GM21717 (cell line): Measurements from ENCODE around the gene VOPP1.
"Not testable (repeated sequence)": the region's sequence is repeated elsewhere in the genome, so short reads cannot be mapped to it uniquely, and the experiment has no call there.

Experiments
- ATAC-seq: cut with Tn5 transposase; IDR thresholded peaks from one replicate; pipeline ENCODE4 v1.9.1; 2021; ENCODE audit warnings: mild to moderate bottlenecking, moderate library complexity; ENCODE audit not compliant: unreplicated experiment

VOPP1 gene

GRCh38 chr7:55572378-55573233, at the start of gene VOPP1:
Gene VOPP1 (minus strand): TSS chr7:55572502. CDS start chr7:55572324, 178 bp downstream.
- ATAC-seq: peak; percentile 45

DNA sequence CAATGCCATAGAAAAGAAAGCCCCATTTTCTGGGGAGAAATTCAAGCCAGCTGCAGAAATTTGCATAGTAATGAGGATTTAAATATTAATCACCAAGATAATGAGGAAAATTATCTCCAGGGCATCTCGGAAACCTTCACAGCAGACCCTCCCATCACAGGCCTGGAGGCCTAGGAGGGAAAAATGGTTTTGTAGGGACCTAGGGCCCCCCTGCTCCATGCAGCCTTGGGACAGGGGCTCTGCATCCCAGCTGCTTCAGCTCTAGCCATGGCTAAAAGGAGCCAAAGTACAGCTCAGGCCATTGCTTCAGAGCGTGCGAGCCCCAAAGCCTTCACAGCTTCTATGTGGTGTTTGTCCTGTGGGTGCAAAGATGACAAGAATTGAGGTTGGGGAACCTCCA, 46.6 kb upstream of the VOPP1 start:
- ATAC-seq: no peak

GRCh38 chr7:55614365-55615064, 42.2 kb upstream of the VOPP1 start:
- not testable (repeated sequence) for ATAC-seq

- not testable (repeated sequence) for ATAC-seq
Observed at GRCh38 chr7:55609726-55610125, 37.4 kb upstream of the VOPP1 start.

- not testable (repeated sequence) for ATAC-seq
Observed at GRCh38 chr7:55605661-55606060, 33.4 kb upstream of the VOPP1 start.

DNA sequence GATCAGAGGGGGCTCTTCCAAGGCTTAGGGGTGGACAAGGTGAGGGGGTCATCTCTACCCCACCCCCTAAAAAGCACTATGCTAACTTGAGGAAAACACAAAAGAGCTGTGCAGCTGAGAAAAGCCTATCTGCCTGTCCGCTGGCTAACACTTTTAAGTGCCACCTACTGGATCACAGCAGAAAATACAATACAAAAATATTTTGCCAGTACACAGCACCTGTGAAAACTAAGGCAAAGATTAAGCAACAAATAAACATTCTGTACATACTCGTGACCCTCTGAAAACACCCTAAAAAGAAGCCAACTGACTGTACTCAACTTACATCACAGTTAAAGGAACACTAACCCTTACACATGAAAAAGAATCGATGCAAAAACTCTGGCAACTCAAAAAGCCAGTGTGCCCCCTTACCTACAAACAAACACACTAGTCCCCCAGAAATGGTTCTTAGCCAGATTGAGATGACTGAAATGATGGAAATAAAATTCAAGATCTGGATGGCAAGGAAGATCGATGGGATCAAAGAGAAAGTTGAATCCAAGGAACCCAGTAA, 25.7 kb upstream of the VOPP1 start:
- peak; percentile 60 for ATAC-seq

GRCh38 chr7:55597214-55597739, 25.0 kb upstream of the VOPP1 start:
- ATAC-seq: not testable (repeated sequence)

GRCh38 chr7:55595511-55595910, 23.2 kb upstream of the VOPP1 start:
- no peak for ATAC-seq

- ATAC-seq: no peak
Observed at GRCh38 chr7:55594870-55595269, 22.6 kb upstream of the VOPP1 start.

GRCh38 chr7:55594414-55594813, 22.1 kb upstream of the VOPP1 start:
- ATAC-seq: no peak

DNA sequence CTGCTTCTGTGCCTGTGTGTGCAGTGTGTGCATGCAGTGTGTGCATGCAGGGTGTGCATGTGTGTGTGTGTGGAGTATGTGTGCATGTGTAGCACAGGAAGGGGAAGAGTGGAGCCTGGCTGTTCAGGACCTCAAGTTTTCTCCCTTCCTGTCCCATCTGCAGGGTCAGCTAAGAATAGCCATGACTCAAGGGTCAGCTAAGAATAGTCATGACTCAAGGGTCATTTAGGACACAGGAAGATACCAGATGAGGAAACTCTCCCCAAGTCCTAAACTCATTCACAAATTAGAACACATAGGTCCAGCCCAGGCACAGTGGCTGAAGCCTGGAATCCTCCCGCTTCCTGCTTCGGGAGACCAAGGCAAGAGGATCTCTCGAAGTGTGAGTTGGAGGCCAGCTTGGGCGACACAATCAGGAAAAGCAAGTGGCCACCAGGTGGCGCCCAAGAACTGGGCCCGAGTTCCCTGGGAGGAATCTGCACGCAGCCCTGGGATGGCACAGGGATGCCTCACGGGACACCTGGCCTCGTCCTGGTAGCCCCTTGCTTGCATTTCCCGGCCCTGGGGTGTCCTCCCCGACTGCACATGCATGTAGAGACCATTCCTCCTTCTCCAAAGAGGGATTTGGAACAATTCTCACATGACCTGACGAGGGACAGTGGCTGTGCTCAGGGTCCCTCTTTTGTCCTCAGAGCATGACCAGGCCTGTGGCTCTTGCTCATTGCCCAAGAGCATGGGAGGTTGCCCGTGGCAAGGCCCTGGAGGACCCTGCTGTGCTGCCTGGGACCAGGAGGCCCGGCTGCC, 21.4 kb upstream of the VOPP1 start:
- ATAC-seq: no peak

DNA sequence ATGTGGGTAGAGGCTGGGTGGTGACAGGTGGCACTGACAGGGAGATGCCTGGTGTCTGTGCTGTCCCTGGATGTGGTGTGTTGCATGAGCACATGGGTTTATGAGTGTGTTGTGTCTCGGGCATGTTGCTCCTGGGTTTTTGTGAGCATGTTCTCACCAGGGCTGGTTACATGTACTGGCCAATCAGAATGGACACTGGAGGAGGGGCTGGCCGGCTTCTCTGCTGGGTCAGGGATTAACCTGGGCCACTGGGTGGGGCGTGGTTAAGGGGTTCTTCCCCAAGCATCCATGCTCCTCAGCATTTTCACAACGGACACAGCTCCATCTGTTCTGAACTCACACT, 20.8 kb upstream of the VOPP1 start:
- no peak for ATAC-seq

GRCh38 chr7:55592492-55592891, 20.2 kb upstream of the VOPP1 start:
- ATAC-seq: no peak

DNA sequence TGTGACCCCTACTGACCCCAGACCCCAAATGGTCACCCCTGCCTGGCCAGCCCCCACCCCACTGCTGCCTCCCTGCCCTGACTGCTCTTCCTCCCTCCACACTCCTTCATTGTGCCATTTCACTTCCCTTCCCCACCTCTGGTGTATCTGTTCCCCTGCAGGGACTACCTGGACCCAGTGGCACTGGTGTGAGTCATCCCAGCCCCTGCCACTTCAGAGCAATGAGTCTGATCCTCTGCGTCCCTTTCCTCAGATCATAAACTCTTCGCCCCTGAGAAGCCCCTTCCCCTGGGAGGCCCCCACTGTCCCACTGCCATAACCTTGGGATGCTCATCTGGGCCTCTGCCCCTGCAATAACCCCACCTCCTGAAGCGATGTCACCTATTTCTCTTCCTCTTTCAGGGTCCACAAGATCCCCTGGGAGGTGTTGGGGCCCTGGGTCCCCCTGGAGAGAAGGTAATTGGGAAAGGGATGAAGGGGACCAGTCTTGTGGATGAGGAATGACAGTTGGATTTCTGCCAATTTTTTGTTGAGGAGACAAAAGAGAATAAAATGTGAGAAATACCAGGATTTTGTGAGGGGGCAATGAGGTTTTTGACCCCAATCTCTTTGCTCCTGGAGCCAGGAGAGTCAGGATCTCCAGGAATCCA, 19.1 kb upstream of the VOPP1 start:
- ATAC-seq: no peak

- ATAC-seq: no peak
Observed at GRCh38 chr7:55590517-55591281, 18.4 kb upstream of the VOPP1 start.

DNA sequence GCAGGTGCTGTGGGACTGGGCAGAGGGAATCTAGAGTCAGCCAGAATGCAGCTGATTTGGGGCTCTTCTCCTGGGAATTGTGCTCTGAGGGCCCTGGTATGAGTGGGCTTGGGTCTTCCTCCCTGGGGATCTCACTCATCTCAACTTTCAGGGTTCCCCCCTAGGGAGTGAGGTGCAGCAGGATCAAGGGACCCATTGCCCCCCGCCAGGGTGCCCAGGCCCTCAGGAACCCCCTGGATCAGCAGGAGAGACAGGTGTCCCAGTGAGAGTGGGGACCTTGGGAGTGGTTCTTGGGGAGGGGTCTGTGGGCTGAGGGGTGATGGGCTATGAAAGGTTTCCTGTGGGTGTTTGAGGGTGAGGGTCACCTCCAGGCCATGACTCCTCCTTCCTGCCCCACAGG, 17.6 kb upstream of the VOPP1 start:
- ATAC-seq: no peak

DNA sequence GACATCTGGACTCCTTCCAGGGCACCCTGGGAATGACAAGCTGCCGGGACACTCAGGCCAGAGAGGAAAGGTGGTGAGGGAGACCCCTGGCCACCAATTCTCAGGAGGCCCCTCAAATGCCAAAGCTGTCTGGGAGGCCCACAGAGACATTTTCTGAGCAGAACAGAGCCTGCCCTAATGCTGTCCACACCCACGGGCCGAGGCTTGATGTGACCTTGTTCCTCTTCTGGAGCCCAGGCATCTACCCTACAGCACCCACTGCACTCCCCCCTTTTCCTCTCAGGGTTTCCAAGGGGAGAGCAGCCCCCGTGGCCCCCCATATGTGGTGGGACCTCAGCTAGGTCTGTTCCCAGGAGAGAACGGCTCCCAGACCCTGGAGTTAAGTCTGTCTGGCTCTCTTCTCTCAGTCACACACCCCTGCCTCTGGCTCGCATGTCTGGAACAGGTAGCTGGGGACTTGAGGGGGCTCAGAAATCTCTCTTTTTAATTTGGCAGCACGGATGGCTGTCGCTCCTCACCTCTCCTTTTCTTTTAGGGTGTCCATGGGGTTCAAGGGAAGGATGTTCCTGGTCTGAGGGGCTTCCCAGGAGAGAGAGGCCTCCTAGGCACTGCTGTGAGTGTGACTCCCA, 16.8 kb upstream of the VOPP1 start:
- no peak for ATAC-seq

- ATAC-seq: no peak
Observed at GRCh38 chr7:55588379-55588699, 16.0 kb upstream of the VOPP1 start.

DNA sequence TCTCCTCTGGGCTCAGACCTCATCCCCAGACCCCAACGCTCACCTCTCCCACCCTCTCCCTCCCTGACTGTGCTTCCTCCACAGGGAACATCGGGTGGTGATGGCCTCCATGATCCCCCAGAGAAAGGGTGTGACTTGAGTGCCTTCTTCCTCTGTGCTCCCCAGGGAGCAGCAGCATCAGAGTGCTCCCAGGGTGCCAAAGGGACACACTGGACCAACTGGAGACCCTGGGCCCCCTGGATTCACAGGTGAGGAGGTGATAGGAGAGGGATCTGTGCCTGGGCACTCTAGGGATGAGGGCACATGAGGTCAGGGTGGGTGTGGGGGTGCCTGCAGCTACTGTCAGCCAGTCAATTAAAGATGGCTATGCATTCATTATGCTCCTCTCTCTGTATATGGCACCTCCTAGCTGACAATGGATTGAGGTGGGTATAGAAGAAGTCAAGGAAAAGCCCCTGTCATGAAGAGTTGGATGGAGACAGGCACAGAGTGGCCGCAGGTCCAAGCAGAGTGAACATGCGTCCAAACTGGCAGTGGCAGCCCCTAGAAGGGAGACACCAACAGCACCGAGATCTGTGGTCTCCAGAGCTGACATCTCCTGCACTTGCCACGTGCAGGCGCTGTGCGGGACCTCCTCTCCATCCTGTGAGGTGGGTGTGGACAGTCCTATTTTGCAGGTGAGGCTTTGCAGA, 15.5 kb upstream of the VOPP1 start:
- no peak for ATAC-seq
